ENCODE measurements around the gene AGXT2.

DNA sequence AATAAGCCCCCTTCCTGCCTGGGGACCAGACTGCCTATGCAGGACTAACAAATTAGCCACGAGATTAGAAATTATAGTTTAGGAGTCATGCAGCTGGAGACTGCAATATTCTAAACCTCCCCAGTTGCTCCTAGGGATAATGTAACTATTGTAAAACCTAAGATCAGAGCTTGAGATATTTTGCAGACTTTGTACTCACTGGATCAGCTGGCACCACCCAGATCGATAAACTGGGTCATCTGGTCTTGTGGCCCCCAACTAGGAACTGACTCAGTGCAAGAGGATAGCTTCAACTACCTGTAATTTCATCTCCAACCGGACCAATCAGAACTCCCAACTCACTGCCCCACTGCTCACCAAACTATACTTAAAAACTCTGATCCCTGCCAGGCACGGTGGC lies 80.2 kb downstream of the AGXT2 start:
- TF ChIP-seq EZH2 (IDR thresholded peaks at IDR 0.05; ENCODE audit: low read length, unreplicated experiment), result no peak
- TF ChIP-seq, protein P1, sequence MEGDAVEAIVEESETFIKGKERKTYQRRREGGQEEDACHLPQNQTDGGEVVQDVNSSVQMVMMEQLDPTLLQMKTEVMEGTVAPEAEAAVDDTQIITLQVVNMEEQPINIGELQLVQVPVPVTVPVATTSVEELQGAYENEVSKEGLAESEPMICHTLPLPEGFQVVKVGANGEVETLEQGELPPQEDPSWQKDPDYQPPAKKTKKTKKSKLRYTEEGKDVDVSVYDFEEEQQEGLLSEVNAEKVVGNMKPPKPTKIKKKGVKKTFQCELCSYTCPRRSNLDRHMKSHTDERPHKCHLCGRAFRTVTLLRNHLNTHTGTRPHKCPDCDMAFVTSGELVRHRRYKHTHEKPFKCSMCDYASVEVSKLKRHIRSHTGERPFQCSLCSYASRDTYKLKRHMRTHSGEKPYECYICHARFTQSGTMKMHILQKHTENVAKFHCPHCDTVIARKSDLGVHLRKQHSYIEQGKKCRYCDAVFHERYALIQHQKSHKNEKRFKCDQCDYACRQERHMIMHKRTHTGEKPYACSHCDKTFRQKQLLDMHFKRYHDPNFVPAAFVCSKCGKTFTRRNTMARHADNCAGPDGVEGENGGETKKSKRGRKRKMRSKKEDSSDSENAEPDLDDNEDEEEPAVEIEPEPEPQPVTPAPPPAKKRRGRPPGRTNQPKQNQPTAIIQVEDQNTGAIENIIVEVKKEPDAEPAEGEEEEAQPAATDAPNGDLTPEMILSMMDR (conservative IDR thresholded peaks at IDR 0.05; ENCODE audit: low read depth, low read length), result no peak
